Limb (tissue), 2 donors: ENCODE data around the gene PALM.
"Not testable (repeated sequence)": the region's sequence is repeated elsewhere in the genome, so short reads cannot be mapped to it uniquely, and the experiment has no call there.

Experiments
- DNase-seq, 2 donors: peaks; one replicate each; pipeline ENCODE4 v3.0.0-alpha.2; 2016; ENCODE audit errors: extremely low spot score in 2 of 2

PALM gene

GRCh38 chr19:729965-730668 lies 21.4 kb downstream of the PALM start:
- DNase-seq: no peak

- DNase-seq: no peak
Observed at GRCh38 chr19:731000-731399, 22.3 kb downstream of the PALM start.

- DNase-seq: no peak
Observed at GRCh38 chr19:732148-733069, 23.7 kb downstream of the PALM start.

DNA sequence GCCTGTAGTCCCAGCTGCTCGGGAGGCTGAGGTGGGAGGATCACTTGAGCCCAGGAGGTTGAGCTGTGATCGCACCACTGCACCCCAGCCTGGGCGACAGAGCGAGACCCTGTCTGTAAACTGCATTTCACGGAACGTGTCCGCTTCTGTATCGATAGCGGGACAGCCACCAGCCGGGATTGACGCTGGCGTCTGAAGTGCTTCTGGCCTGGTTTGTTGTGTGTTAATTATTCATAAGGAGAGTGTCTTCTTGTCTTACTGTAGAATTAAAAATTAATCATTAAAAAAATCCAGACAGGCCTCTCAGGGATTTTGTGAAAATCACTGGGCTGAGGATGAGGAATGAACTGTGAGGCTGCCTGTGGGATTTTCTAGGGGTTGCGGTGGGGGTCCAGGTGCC lies 26.0 kb downstream of the PALM start:
- DNase-seq: no peak

DNA sequence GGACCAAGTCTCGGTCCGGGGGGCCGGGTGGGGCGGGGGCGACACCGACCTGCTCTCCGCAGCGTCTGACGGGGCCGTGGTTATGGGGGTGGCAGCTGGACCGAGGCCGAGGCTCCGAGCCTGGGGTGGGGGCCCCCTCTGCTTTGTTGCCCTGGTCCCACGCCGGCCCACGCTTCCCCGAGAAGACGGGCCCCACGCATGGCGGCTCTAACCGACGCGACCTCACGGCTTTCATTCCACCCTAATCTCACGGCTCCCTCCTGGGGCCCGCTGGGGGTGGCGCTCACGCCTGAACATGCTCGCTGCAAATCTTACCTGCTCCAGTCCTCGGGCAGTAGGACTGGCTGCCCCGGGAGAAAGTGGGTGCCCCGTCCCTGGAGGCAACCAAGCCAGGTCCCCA lies 27.4 kb downstream of the PALM start:
- DNase-seq: no peak

- peak in 1 of 2 donors; percentile 72 for DNase-seq
Observed at GRCh38 chr19:737591-738093, 28.9 kb downstream of the PALM start.

DNA sequence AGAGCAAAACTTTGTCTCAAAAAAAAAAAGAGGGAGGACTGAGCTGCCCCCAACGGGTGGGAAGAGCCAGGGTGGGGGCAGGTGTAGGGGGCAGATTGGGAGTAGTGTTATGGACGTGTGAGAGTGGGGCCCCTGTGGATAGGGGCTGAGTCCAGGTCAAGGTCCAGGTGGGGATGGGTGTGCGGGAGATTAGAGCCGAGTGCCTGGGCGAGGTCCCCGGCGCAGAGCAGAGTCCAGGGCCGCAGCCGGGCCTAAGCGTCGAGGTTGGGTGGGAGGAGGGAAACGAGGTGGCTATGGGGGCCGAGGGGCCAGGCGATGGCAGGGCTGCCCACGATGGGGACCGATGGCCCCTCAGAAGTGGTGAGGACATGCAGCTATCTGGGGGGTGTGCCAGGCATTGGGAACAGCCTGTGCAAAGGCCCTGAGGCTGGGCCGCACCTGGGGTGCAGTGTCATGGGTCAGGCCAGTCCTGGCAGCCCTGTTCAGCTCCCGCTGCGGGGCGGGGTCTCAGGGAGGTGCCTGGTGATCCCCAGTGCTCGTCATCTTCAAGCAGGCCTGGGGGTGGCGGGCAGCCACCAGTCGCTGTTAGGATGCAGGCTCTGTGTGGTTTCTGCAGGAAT lies 29.9 kb downstream of the PALM start:
- DNase-seq: no peak

DNA sequence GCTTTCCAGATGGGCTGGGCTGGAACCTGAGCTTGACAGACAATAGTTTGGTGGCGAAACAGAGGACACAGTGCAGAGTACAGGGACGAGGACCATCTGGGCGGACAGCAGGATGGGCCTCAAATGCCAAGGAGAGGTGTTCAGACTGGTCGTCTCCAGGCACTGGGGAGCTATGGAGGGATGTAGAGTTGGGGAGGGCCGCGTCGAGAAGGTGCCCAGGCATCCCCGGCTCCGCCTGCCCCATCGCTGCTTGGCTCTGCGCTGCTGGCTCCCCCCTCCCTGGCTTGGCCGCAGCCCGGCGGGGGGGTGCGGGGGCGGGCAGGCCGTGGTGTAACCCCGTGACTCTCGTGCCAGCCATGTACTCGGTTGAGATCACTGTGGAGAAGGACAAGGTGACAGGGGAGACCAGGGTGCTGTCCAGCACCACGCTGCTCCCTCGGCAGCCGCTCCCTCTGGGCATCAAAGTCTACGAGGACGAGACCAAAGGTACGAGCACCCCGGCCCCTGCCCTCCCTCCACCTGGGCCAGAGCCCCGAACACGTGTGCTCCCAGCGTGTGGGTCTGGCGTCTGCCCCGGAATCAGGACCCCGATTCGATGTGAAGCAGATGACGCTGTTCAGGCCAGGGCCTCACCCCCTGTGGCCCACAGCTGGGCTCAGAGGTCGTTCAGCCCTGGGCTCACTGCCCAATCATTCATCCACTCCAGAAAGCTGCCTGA lies 31.4 kb downstream of the PALM start:
- DNase-seq: no peak

DNA sequence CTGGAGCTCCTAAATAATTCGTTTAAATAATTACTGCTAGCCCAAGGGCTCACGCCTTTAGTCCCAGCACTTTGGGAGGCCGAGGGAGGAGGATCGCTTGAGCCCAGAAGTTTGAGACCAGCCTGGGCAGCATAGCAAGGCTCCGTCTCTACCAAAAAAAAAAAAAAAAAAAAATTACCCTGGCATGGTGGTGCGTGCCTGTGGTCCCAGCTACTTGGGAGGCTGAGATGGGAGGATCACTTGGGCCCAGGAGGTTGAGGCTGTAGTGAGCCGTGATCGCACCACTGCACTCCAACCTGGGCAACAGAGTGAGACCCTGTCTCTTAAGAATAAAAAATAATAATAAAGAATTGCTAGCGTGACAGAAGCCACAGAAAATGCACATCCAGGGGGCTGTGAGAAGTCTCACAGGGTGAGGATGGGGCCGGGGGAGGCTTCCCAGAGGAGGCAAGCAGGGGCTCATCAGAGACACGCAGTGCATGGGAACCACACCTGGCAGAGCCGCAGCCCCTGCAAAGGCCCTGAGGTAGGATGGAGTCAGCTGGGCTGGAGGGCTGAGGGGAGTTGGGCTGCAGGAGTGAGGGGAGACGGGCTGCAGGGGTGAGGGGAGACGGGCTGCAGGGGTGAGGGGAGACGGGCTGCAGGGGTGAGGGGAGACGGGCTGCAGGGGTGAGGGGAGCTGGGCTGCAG lies 32.2 kb downstream of the PALM start:
- not testable (repeated sequence) for DNase-seq

- DNase-seq: no peak
Observed at GRCh38 chr19:741506-742131, 32.9 kb downstream of the PALM start.

GRCh38 chr19:742540-743075 lies 33.9 kb downstream of the PALM start:
- no peak for DNase-seq

GRCh38 chr19:743168-743687 lies 34.5 kb downstream of the PALM start:
- peak; percentile 61 to 80 for DNase-seq

- not testable (repeated sequence) for DNase-seq
Observed at GRCh38 chr19:745138-745537, 36.4 kb downstream of the PALM start.

- no peak for DNase-seq
Observed at GRCh38 chr19:746208-746819, 37.6 kb downstream of the PALM start.

- DNase-seq: no peak
Observed at GRCh38 chr19:746956-747355, 38.2 kb downstream of the PALM start.

- DNase-seq: no peak
Observed at GRCh38 chr19:747432-748273, 38.9 kb downstream of the PALM start.

DNA sequence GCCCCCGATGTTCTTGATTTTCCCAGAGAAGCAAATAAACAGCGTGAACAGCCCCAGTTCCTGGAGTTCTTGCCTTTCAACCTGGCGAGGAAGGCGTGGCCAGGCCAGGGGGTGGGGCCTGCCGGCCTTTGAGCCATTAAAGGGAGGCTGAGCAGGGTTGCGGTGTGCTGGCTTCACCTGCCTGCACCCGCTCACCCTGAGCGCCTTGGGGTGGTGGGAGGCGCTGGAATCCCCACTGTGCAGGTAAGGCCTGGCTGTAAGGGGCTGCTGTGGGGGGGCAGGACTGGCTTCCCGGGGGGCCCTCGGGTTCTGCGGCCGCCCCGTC lies 39.5 kb downstream of the PALM start:
- no peak for DNase-seq

GRCh38 chr19:749811-750210 lies 41.1 kb downstream of the PALM start:
- no peak for DNase-seq
